H1 (cell line): ENCODE data around the gene SPATA4.

ENCODE experiments used
- CHD1 ChIP-seq: IDR thresholded peaks from 2 replicates; pipeline ENCODE4 v1.6.1; 2012; ENCODE audit warnings: low read depth, low read length, improper control_type of control experiment
- EZH2 ChIP-seq: fragments of 200-600 bp; sonication (generic); IDR thresholded peaks from 2 replicates; pipeline ENCODE4 v1.7.1; 2012; ENCODE audit warnings: low read depth, mild to moderate bottlenecking, moderate library complexity, low read length, inconsistent platforms; ENCODE audit not compliant: severe bottlenecking
- NRF1 ChIP-seq: IDR thresholded peaks from 2 replicates; pipeline ENCODE4 v1.6.1; 2011; ENCODE audit warnings: mild to moderate bottlenecking, low read depth, low read length, improper control_type of control experiment
- PHF8 ChIP-seq: fragments of 200-600 bp; sonication (generic); conservative IDR thresholded peaks from 2 replicates; pipeline ENCODE4 v1.7.1; 2012; ENCODE audit warnings: low read depth, mild to moderate bottlenecking, inconsistent platforms, low read length, moderate library complexity
- POLR2A ChIP-seq, 2 experiments: IDR thresholded peaks; 1 replicate in 1 of 2; 2 replicates in 1 of 2; pipeline ENCODE4 v1.6.1; 2011; ENCODE audit warnings: low read depth in 2 of 2, low read length in 2 of 2, mild to moderate bottlenecking in 2 of 2; ENCODE audit errors: control extremely low read depth in 1 of 2
- RAD21 ChIP-seq, 2 experiments: IDR thresholded peaks in 1 of 2; conservative IDR thresholded peaks in 1 of 2; 2 replicates each; pipeline ENCODE4 v1.6.1; 2011; ENCODE audit warnings: low read depth in 2 of 2, low read length in 2 of 2, improper control_type of control experiment in 1 of 2, inconsistent platforms in 1 of 2, mild to moderate bottlenecking in 1 of 2, moderate library complexity in 1 of 2
- SRF ChIP-seq: IDR thresholded peaks from 2 replicates; pipeline ENCODE4 v1.6.1; 2011; ENCODE audit warnings: mild to moderate bottlenecking, low read depth, low read length, moderate library complexity
- TF ChIP-seq, protein P1 (sequence below), 3 experiments: IDR thresholded peaks; 1 replicate in 2 of 3; 2 replicates in 1 of 3; pipeline versions ENCODE4 v1.5.1 to v1.6.1; 2011; ENCODE audit warnings: low read length in 3 of 3, mild to moderate bottlenecking in 3 of 3, inconsistent platforms in 2 of 3, low read depth in 1 of 3, moderate library complexity in 1 of 3; ENCODE audit not compliant: insufficient read depth in 1 of 3; ENCODE audit errors: control extremely low read depth in 1 of 3

DNA sequence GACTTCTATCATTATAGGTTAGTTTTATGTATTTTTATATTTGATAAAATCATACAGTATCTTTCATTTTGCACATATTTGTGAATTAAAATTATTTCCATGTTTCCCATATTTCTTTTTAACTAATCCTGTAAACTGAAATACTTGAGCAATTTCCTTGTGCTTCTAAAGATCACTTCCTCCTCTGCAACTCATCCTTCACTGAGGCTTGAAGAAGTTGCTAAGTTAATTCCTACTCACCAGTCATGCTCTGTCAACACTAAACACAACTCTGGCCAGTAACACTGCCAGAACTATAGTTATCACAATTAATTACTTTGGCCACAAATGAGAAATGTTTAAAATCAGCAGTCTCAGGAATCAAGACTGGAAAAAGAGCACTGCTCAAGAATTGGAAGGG, 6.7 kb downstream of the SPATA4 start:
- TF ChIP-seq RAD21 (IDR thresholded peaks at IDR 0.05 in 1 of 2, conservative IDR thresholded peaks at IDR 0.05 in 1 of 2; ENCODE audit: low read depth in 2 of 2, low read length in 2 of 2): no peak
- TF ChIP-seq SRF: no peak
- no peak for TF ChIP-seq EZH2
- TF ChIP-seq NRF1: no peak
- TF ChIP-seq, protein P1, sequence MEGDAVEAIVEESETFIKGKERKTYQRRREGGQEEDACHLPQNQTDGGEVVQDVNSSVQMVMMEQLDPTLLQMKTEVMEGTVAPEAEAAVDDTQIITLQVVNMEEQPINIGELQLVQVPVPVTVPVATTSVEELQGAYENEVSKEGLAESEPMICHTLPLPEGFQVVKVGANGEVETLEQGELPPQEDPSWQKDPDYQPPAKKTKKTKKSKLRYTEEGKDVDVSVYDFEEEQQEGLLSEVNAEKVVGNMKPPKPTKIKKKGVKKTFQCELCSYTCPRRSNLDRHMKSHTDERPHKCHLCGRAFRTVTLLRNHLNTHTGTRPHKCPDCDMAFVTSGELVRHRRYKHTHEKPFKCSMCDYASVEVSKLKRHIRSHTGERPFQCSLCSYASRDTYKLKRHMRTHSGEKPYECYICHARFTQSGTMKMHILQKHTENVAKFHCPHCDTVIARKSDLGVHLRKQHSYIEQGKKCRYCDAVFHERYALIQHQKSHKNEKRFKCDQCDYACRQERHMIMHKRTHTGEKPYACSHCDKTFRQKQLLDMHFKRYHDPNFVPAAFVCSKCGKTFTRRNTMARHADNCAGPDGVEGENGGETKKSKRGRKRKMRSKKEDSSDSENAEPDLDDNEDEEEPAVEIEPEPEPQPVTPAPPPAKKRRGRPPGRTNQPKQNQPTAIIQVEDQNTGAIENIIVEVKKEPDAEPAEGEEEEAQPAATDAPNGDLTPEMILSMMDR (IDR thresholded peaks at IDR 0.05; ENCODE audit: control extremely low read depth in 1 of 3, insufficient read depth in 1 of 3, low read depth in 1 of 3, low read length in 3 of 3): no peak
- TF ChIP-seq POLR2A (IDR thresholded peaks at IDR 0.05; ENCODE audit: control extremely low read depth in 1 of 2, low read depth in 2 of 2, low read length in 2 of 2): no peak
- no peak for TF ChIP-seq CHD1
- no peak for TF ChIP-seq PHF8
